GM23338 (cell line): Measurements from ENCODE around the gene DHRS3. TPM values are rescaled to one million over a fixed set of nuclear protein-coding genes. Genes with fewer than 3 reads are reported as not detected.

Experiments
- ATAC-seq: fragments of 200-7000 bp; cut with Tn5 transposase; 3 replicates; pipeline ENCODE4 v1.9.1; 2020
- DNase-seq: peaks from one replicate; pipeline ENCODE4 v3.0.0-alpha.2; 2015; ENCODE audit warnings: low spot score
- H2AFZ ChIP-seq: fragments of 200-600 bp; sonication (generic); 2 replicates; pipeline ENCODE4 v1.8.0; 2016; ENCODE audit warnings: antibody characterized with exemption, mild to moderate bottlenecking, moderate library complexity
- H3F3A ChIP-seq: fragments of 200-600 bp; sonication (generic); replicated peaks from 2 replicates; pipeline ENCODE4 v1.8.0; 2017; ENCODE audit warnings: antibody characterized with exemption, mixed run types, low read depth
- H3K27ac ChIP-seq: fragments of 200-600 bp; sonication (generic); 2 replicates; pipeline ENCODE4 v1.6.1; 2016; ENCODE audit warnings: low read depth
- H3K27me3 ChIP-seq: fragments of 200-600 bp; sonication (generic); 2 replicates; pipeline ENCODE4 v1.8.0; 2016; ENCODE audit warnings: mild to moderate bottlenecking, mixed run types, moderate library complexity; ENCODE audit not compliant: insufficient read depth
- H3K36me3 ChIP-seq: fragments of 200-600 bp; sonication (generic); 2 replicates; pipeline ENCODE4 v1.8.0; 2016; ENCODE audit warnings: mild to moderate bottlenecking; ENCODE audit not compliant: insufficient read depth
- H3K4me1 ChIP-seq: fragments of 200-600 bp; sonication (generic); 2 replicates; pipeline ENCODE4 v1.8.0; 2016; ENCODE audit warnings: mild to moderate bottlenecking, moderate library complexity; ENCODE audit not compliant: insufficient read depth
- H3K4me2 ChIP-seq: fragments of 200-600 bp; sonication (generic); 2 replicates; pipeline ENCODE4 v1.7.1; 2017; ENCODE audit warnings: mixed run types
- H3K4me3 ChIP-seq: fragments of 200-600 bp; sonication (generic); 2 replicates; pipeline ENCODE4 v1.6.1; 2016; ENCODE audit warnings: mixed run types
- H3K79me2 ChIP-seq: fragments of 200-600 bp; sonication (generic); replicated peaks from 2 replicates; pipeline ENCODE4 v1.8.0; 2017; ENCODE audit warnings: mild to moderate bottlenecking; ENCODE audit not compliant: insufficient read depth
- H3K9me2 ChIP-seq: fragments of 200-600 bp; sonication (generic); 2 replicates; pipeline ENCODE4 v1.8.0; 2017; ENCODE audit not compliant: insufficient read depth
- H4K20me1 ChIP-seq: fragments of 200-600 bp; sonication (generic); replicated peaks from 2 replicates; pipeline ENCODE4 v1.8.0; 2017; ENCODE audit warnings: mild to moderate bottlenecking; ENCODE audit not compliant: insufficient read depth
- H3K27ac Mint-ChIP-seq: 2 replicates; pipeline ENCODE4 v1.8.0; 2020; ENCODE audit warnings: inconsistent platforms, mild to moderate bottlenecking, moderate library complexity, mixed read lengths
- H3K27me3 Mint-ChIP-seq: 3 replicates; pipeline ENCODE4 v1.8.0; 2022; ENCODE audit warnings: low read depth, mild to moderate bottlenecking, moderate library complexity, mixed read lengths, inconsistent platforms; ENCODE audit not compliant: insufficient read depth, poor library complexity
- H3K36me3 Mint-ChIP-seq: 3 replicates; pipeline ENCODE4 v1.8.0; 2021; ENCODE audit warnings: low read depth, mild to moderate bottlenecking, inconsistent platforms, moderate library complexity, mixed read lengths
- H3K4me1 Mint-ChIP-seq: 3 replicates; pipeline ENCODE4 v1.8.0; 2020; ENCODE audit warnings: mild to moderate bottlenecking, inconsistent platforms, mixed read lengths
- H3K4me3 Mint-ChIP-seq: 3 replicates; pipeline ENCODE4 v1.8.0; 2021; ENCODE audit warnings: moderate library complexity, mild to moderate bottlenecking, inconsistent platforms, mixed read lengths
- H3K9me3 Mint-ChIP-seq: 3 replicates; pipeline ENCODE4 v1.8.0; 2020; ENCODE audit warnings: moderate library complexity, mild to moderate bottlenecking, inconsistent platforms, mixed read lengths
- CREB1 ChIP-seq: fragments of 250-450 bp; sonication (Bioruptor Pico); IDR thresholded peaks from 2 replicates; pipeline ENCODE4 v1.5.0; 2020; ENCODE audit warnings: low read depth, mild to moderate bottlenecking, moderate library complexity
- EZH2 ChIP-seq: fragments of 200-600 bp; sonication (generic); IDR thresholded peaks from one replicate; pipeline ENCODE4 v1.8.0; 2017; ENCODE audit warnings: antibody characterized with exemption, mild to moderate bottlenecking, low read depth; ENCODE audit not compliant: unreplicated experiment
- EZH2phosphoT487 ChIP-seq: fragments of 200-600 bp; sonication (generic); IDR thresholded peaks from one replicate; pipeline ENCODE4 v1.8.1; 2018; ENCODE audit warnings: antibody characterized with exemption; ENCODE audit not compliant: unreplicated experiment
- JUNB ChIP-seq: IDR thresholded peaks from one replicate; pipeline ENCODE4 v1.6.1; 2016; ENCODE audit warnings: antibody characterized with exemption; ENCODE audit not compliant: unreplicated experiment
- NANOG ChIP-seq: IDR thresholded peaks from 2 replicates; pipeline ENCODE4 v1.6.1; 2016; ENCODE audit warnings: antibody characterized with exemption, borderline replicate concordance
- POLR2AphosphoS5 ChIP-seq: IDR thresholded peaks from 2 replicates; pipeline ENCODE4 v1.6.1; 2016; ENCODE audit warnings: antibody characterized with exemption, low read depth
- ZNF114 ChIP-seq: fragments of 250-450 bp; sonication (Bioruptor Pico); IDR thresholded peaks from 2 replicates; pipeline ENCODE4 v1.5.0; 2020; ENCODE audit warnings: mild to moderate bottlenecking, moderate library complexity
- ZNF331 ChIP-seq: fragments of 250-450 bp; sonication (Bioruptor Pico); IDR thresholded peaks from 2 replicates; pipeline ENCODE4 v1.5.0; 2020; ENCODE audit warnings: low read depth, mild to moderate bottlenecking, moderate library complexity
- polyA plus RNA-seq: library from polyadenylated mRNA; unstranded; fragments of >200 nt; fragmentation: Nextera tagmentation; extraction: Ambion mirVana; gene quantifications from 2 replicates; pipeline ENCODE4 v1.2.1, GENCODE V29; 2016
- total RNA-seq: library from RNA; depleted of rRNA; stranded (reverse); fragments of >200 nt; shearing (Covaris generic); gene quantifications from 2 replicates; pipeline ENCODE4 v1.2.3, GENCODE V29; 2014
- TF ChIP-seq, protein P1 (sequence below): fragments of 250-450 bp; sonication (Bioruptor Pico); IDR thresholded peaks from 2 replicates; pipeline ENCODE4 v1.5.0; 2020; ENCODE audit warnings: mild to moderate bottlenecking, moderate library complexity
- TF ChIP-seq, protein P2 (sequence below), 2 experiments: fragments of 200-600 bp in 1 of 2; sonication (generic) in 1 of 2; conservative IDR thresholded peaks; 2 replicates each; pipeline versions ENCODE4 v1.5.1 to v1.6.1; 2016 to 2017; ENCODE audit warnings: antibody characterized with exemption in 2 of 2, low read depth in 2 of 2, mild to moderate bottlenecking in 2 of 2, moderate library complexity in 1 of 2
- TF ChIP-seq, protein P3 (sequence below): IDR thresholded peaks from one replicate; pipeline ENCODE4 v1.6.1; 2018; ENCODE audit warnings: antibody characterized with exemption; ENCODE audit not compliant: unreplicated experiment
- TF ChIP-seq, protein P4 (sequence below): IDR thresholded peaks from 2 replicates; pipeline ENCODE4 v1.6.1; 2016; ENCODE audit warnings: antibody characterized with exemption

DHRS3 gene
- total and polyA plus RNA-seq, 2 experiments from 2014 or later: 21.0 to 26.0 TPM

DNA sequence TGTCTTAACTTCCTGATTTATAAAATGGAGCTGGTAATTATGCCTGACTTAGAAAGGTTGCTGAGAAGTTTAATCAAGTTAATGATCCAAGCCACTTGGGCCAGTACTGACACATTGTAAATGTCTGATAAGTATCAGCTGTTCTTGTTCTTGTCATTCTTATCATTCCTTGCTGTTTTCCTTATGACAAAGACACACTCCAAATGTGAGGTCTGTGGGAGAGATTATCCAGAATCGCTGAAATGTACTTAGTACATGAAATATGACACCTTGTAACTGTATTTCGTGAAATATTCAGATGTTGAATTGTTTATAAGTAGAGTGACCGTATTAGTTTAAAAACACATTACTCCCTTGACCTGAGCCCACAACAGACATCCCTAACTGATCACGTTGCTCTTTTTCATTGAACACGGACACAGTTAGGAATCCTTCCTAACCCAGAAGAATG is 32.0 kb upstream of the DHRS3 start (continued):
- TF ChIP-seq, protein P1, sequence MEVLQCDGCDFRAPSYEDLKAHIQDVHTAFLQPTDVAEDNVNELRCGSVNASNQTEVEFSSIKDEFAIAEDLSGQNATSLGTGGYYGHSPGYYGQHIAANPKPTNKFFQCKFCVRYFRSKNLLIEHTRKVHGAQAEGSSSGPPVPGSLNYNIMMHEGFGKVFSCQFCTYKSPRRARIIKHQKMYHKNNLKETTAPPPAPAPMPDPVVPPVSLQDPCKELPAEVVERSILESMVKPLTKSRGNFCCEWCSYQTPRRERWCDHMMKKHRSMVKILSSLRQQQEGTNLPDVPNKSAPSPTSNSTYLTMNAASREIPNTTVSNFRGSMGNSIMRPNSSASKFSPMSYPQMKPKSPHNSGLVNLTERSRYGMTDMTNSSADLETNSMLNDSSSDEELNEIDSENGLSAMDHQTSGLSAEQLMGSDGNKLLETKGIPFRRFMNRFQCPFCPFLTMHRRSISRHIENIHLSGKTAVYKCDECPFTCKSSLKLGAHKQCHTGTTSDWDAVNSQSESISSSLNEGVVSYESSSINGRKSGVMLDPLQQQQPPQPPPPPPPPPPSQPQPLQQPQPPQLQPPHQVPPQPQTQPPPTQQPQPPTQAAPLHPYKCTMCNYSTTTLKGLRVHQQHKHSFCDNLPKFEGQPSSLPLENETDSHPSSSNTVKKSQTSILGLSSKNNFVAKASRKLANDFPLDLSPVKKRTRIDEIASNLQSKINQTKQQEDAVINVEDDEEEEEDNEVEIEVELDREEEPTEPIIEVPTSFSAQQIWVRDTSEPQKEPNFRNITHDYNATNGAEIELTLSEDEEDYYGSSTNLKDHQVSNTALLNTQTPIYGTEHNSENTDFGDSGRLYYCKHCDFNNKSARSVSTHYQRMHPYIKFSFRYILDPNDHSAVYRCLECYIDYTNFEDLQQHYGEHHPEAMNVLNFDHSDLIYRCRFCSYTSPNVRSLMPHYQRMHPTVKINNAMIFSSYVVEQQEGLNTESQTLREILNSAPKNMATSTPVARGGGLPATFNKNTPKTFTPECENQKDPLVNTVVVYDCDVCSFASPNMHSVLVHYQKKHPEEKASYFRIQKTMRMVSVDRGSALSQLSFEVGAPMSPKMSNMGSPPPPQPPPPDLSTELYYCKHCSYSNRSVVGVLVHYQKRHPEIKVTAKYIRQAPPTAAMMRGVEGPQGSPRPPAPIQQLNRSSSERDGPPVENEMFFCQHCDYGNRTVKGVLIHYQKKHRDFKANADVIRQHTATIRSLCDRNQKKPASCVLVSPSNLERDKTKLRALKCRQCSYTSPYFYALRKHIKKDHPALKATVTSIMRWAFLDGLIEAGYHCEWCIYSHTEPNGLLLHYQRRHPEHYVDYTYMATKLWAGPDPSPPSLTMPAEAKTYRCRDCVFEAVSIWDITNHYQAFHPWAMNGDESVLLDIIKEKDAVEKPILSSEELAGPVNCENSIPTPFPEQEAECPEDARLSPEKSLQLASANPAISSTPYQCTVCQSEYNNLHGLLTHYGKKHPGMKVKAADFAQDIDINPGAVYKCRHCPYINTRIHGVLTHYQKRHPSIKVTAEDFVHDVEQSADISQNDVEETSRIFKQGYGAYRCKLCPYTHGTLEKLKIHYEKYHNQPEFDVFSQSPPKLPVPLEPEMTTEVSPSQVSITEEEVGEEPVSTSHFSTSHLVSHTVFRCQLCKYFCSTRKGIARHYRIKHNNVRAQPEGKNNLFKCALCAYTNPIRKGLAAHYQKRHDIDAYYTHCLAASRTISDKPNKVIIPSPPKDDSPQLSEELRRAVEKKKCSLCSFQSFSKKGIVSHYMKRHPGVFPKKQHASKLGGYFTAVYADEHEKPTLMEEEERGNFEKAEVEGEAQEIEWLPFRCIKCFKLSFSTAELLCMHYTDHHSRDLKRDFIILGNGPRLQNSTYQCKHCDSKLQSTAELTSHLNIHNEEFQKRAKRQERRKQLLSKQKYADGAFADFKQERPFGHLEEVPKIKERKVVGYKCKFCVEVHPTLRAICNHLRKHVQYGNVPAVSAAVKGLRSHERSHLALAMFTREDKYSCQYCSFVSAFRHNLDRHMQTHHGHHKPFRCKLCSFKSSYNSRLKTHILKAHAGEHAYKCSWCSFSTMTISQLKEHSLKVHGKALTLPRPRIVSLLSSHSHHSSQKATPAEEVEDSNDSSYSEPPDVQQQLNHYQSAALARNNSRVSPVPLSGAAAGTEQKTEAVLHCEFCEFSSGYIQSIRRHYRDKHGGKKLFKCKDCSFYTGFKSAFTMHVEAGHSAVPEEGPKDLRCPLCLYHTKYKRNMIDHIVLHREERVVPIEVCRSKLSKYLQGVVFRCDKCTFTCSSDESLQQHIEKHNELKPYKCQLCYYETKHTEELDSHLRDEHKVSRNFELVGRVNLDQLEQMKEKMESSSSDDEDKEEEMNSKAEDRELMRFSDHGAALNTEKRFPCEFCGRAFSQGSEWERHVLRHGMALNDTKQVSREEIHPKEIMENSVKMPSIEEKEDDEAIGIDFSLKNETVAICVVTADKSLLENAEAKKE (CRISPR knock-in tag): no peak
- TF ChIP-seq CREB1 (CRISPR knock-in tag): no peak
- TF ChIP-seq ZNF331 (CRISPR knock-in tag): no peak
- TF ChIP-seq ZNF114 (CRISPR knock-in tag): no peak
- no peak for TF ChIP-seq EZH2phosphoT487

DNA sequence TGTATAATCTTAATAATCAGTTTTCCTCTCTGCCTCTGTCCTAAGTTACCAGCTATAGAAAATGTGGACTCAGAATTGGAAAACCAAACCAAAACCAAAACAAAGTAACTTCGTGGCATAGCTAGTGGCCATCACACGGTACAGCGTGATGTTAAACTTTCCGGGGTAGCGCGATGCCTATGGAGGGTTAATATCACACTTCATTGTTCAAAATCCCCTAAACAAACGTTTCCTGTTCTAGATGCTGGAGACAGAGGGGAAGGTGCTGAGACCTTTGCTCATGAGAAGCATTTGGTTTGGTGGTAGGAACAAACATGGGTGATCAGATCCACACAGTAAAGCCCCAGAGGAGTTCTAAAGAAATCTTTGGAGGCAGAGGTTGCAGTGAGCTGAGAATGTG is 30.7 kb upstream of the DHRS3 start:
- H3K79me2 ChIP-seq: no peaks in the 10 kb centered on the region
- Mint-ChIP-seq H3K9me3 (peaks cover 5% of the 10 kb centered on the region; the same call in 2 of the 3 replicates), H3K27me3 (peaks cover 6% of the 10 kb centered on the region), H3K27ac (no peak overlapping the region), H3K4me1 (no peaks in the 10 kb centered on the region), H3K4me3 (no peak overlapping the region), H3K36me3 (peaks cover 3% of the 10 kb centered on the region; the same call in 2 of the 3 replicates)
- H3K4me1 ChIP-seq: no peaks in the 10 kb centered on the region
- H3K36me3 ChIP-seq: no peaks in the 10 kb centered on the region
- ATAC-seq (no peak), DNase-seq (no peak)
- H2AFZ ChIP-seq: no peak overlapping the region
- H3K4me2 ChIP-seq: no peak overlapping the region
- no peaks in the 10 kb centered on the region for H4K20me1 ChIP-seq
- H3F3A ChIP-seq: no peaks in the 10 kb centered on the region
- no peaks in the 10 kb centered on the region for H3K27me3 ChIP-seq
- peaks cover 5% of the 10 kb centered on the region; the same call in 1 of the 2 replicates for H3K9me2 ChIP-seq
- H3K27ac ChIP-seq: no peak overlapping the region
- no peak overlapping the region for H3K4me3 ChIP-seq
- no peak for TF ChIP-seq NANOG
- TF ChIP-seq, protein P2, sequence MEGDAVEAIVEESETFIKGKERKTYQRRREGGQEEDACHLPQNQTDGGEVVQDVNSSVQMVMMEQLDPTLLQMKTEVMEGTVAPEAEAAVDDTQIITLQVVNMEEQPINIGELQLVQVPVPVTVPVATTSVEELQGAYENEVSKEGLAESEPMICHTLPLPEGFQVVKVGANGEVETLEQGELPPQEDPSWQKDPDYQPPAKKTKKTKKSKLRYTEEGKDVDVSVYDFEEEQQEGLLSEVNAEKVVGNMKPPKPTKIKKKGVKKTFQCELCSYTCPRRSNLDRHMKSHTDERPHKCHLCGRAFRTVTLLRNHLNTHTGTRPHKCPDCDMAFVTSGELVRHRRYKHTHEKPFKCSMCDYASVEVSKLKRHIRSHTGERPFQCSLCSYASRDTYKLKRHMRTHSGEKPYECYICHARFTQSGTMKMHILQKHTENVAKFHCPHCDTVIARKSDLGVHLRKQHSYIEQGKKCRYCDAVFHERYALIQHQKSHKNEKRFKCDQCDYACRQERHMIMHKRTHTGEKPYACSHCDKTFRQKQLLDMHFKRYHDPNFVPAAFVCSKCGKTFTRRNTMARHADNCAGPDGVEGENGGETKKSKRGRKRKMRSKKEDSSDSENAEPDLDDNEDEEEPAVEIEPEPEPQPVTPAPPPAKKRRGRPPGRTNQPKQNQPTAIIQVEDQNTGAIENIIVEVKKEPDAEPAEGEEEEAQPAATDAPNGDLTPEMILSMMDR (conservative IDR thresholded peaks at IDR 0.05; ENCODE audit: low read depth in 2 of 2): no peak
- no peak for TF ChIP-seq CREB1 (CRISPR knock-in tag)
- TF ChIP-seq, protein P3, sequence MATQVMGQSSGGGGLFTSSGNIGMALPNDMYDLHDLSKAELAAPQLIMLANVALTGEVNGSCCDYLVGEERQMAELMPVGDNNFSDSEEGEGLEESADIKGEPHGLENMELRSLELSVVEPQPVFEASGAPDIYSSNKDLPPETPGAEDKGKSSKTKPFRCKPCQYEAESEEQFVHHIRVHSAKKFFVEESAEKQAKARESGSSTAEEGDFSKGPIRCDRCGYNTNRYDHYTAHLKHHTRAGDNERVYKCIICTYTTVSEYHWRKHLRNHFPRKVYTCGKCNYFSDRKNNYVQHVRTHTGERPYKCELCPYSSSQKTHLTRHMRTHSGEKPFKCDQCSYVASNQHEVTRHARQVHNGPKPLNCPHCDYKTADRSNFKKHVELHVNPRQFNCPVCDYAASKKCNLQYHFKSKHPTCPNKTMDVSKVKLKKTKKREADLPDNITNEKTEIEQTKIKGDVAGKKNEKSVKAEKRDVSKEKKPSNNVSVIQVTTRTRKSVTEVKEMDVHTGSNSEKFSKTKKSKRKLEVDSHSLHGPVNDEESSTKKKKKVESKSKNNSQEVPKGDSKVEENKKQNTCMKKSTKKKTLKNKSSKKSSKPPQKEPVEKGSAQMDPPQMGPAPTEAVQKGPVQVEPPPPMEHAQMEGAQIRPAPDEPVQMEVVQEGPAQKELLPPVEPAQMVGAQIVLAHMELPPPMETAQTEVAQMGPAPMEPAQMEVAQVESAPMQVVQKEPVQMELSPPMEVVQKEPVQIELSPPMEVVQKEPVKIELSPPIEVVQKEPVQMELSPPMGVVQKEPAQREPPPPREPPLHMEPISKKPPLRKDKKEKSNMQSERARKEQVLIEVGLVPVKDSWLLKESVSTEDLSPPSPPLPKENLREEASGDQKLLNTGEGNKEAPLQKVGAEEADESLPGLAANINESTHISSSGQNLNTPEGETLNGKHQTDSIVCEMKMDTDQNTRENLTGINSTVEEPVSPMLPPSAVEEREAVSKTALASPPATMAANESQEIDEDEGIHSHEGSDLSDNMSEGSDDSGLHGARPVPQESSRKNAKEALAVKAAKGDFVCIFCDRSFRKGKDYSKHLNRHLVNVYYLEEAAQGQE: no peak
- no peak for TF ChIP-seq POLR2AphosphoS5
- no peak for TF ChIP-seq JUNB
- TF ChIP-seq, protein P4, sequence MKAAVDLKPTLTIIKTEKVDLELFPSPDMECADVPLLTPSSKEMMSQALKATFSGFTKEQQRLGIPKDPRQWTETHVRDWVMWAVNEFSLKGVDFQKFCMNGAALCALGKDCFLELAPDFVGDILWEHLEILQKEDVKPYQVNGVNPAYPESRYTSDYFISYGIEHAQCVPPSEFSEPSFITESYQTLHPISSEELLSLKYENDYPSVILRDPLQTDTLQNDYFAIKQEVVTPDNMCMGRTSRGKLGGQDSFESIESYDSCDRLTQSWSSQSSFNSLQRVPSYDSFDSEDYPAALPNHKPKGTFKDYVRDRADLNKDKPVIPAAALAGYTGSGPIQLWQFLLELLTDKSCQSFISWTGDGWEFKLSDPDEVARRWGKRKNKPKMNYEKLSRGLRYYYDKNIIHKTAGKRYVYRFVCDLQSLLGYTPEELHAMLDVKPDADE: no peak
- no peak for TF ChIP-seq EZH2phosphoT487
- TF ChIP-seq EZH2: no peak
